NCI-H2196 treated with DMSO at 0.1 percent for 48 hours (cell line): ENCODE results near the gene IL17D.
"Not testable (repeated sequence)": the region's sequence is repeated elsewhere in the genome, so short reads cannot be mapped to it uniquely, and the experiment has no call there.

Source experiments
- DNase-seq: peaks from one replicate; lab custom pipeline; 2025; ENCODE audit not compliant: unreplicated experiment; lab: John Stamatoyannopoulos, UW

IL17D gene

DNA sequence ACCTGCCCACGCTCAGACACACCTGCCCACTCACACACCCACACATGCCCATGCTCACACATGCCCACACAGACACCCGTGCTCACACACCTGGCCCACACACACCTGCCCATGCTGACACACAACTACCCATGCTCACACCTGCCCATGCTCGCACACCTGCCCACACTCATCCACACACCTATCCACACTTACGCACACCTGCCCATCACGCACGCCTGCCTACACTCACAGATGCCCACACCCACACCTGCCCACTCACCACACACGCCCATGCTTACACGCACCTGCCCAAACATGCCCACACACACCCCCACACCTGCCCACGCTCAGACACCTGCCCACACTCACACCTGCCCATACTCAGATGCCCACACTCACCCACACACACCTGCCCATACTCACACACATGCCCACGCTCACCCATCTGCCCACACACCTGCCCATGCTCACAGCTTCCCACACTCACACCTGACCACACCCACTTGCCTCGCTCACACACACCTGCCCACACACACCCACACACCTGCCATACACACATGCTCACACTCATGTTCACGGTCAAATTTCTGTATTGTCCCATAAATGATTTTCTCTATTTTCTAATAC, 15.6 kb downstream of the IL17D start:
- no peak for DNase-seq

DNA sequence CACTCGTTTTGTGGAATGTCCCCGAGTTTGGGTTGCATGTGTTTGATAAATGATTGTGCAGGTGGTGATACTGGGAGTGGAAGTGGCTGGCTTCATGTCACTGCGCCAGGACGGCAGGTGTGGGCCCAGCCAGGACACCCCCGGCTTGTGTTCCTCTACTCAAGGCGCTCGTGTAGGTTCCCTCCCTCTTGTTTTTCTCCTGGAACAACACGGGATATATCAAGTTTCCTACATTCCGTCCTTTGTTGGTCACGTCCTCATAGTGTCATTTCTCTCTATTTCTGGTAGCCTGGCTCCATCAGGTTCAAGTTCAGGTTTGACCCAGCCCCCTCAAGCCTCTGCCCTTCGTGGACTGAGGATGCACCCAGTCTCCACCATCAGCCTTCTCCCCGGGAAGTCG, 16.3 kb downstream of the IL17D start:
- no peak for DNase-seq

DNA sequence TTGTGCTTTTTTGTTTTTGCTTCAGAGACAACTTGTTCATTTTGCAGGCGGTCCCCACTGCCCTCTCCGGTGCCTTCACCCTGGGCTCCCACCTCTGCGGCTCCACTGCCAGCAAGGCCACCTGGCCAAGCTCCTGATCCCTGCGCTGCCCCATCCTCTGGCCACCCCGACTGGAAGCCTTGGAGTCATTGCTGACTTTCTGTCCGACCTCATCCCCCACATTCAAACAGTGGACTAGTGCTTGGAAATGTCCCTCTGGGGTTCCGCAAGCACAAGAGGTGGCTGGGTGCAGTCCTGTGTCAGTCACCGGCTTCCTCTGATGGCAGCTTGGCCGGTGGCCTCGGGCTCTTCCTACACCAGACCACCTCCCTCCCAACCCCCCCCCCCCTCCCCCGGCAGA, 17.0 kb downstream of the IL17D start:
- no peak for DNase-seq

DNA sequence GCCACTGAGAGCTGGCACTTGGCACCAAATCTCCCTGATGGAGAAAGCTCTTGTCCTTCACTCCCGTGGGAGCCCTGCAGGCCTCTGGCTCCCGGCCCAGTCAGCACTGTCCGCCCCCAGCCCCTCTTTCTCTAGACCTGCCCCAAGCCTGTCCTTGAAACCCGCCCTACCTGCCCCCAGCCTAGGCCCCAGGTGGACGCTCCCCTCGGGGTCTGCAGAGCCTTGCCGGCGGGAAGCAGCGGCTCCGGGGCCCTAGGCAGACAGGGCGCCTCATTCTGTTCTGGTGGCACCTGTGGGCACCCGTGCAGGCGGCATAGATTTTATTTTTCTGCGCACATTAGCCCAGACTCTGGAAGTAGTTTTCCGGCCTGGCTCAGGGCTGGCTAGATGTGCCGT, 17.6 kb downstream of the IL17D start:
- DNase-seq: no peak

- DNase-seq: no peak
Observed at GRCh38 chr13:20721454-20722357, 18.2 kb downstream of the IL17D start.

DNA sequence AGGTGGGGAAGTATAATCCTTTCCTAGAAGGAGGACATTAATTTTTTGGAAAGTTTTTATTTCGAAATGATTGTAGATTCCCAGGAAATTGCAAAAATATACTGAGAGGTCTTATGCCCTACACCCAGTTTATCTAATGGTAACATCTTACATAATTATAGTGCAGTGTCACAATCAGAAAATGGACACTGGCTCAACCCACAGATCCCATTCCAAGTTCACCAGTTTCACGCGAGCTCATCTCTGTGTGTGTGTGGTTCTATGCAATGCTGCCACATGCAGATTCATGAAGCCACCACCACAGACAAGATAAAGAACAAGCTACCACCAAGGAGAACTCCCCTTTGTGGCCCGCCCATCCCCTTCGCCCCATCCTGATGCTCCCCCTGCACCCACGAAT, 24.4 kb downstream of the IL17D start:
- no peak for DNase-seq

GRCh38 chr13:20728579-20729311, 25.2 kb downstream of the IL17D start:
- no peak for DNase-seq

DNA sequence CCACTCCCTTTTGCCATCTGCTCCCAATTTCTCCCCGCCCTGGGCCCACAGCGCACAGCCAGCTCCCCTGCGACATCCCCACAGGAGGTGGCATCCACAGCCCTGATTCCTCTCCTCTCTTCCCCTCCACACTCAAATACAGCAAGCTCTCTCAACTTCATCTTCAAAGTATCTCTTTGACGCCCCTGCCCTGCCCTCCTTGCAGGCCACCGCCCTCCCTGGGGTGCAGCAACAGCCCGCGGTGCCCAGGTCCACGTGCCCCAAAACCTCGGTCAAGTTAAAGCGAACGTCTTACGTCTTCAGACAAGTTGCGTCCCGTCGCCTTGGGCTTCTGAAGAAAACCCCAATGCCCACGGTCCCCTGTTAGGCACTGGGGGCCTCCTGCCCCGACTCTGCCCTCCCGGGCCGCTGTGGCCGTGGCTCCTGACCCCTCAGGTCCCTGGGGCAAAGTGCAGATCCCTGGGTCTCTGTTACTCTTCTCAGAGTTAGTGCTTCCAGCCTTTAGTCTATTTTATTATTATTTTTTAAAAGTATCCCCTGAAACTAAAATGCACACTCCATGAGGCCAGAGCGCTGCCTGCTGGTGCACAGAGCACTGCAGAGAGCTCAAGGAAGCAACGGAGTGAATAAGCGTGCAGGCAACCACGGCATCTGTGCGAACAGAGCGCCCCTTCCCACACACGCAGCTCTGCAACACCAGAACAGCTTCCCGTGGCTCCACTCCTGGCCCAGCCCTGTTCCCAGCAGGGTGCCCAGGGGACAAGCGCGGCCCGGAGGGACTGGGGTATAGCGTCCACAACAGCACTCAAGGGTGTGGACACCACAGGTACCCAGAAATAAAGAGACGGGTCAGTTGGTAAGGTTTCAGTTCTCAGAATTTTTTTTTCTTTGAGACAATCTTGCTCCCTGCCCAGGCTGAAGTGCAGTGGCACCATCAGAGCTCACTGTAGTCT, 26.4 kb downstream of the IL17D start:
- no peak for DNase-seq

GRCh38 chr13:20738616-20739015, 35.1 kb downstream of the IL17D start:
- DNase-seq: no peak

DNA sequence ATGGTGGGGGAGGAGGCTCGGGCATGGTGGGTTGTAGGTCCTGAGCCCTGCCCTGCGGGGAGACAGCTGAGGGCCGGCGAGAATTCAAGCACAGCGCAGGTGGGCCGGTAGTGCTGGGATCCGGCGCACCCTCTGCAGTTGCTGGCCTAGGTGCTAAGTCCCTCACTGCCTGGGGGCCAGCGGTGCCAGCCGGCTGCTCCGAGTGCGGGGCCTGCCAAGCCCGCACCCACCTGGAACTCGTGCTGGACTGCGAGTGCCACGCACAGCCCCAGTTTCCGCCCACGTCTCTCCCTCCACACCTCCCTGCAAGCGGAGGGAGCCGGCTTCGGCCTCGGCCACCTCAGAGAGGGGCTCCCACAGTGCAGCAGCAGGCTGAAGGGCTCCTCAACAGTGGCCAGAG, 36.5 kb downstream of the IL17D start:
- DNase-seq: no peak

GRCh38 chr13:20743830-20744404, 40.4 kb downstream of the IL17D start:
- DNase-seq: not testable (repeated sequence)

DNA sequence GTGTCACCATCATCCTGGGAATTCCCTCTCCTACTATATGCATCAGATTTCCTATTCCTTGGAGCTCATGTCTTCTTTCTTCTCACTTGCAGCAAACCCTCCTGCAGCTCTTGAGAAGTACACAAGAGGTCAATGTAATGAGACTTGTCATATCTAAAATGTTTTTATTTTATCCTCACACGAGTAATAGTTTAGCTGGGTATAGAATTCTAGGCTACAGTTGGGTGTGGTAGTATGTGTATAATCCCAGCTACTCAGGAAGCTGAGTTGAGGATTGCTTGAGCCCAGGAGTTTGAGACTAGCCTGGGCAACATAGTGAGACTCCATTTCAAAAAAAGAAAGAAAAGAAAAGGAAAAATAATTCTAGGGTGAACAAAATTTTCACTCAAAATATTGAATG, 45.9 kb downstream of the IL17D start:
- no peak for DNase-seq

DNA sequence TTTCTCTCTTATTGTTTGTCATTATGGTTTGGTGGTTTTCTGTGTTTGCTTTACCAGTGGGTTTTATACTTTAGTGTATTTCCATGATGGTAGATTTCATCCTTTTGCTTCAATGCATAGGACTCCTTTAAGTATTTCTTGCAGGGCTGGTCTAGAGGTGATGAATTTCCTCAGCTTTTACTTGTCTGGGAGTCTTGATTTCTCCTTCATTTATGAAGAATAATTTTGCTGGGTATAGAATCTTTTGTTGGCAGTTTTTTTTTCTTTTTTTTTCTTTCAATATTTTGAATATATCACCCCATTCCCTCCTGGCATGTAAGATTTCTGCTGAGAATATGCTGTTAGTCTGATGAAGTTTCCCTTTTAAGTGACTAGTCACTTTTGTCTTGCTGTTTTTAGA, 50.5 kb downstream of the IL17D start:
- no peak for DNase-seq

- no peak for DNase-seq
Observed at GRCh38 chr13:20760872-20761271, 57.4 kb downstream of the IL17D start.

DNA sequence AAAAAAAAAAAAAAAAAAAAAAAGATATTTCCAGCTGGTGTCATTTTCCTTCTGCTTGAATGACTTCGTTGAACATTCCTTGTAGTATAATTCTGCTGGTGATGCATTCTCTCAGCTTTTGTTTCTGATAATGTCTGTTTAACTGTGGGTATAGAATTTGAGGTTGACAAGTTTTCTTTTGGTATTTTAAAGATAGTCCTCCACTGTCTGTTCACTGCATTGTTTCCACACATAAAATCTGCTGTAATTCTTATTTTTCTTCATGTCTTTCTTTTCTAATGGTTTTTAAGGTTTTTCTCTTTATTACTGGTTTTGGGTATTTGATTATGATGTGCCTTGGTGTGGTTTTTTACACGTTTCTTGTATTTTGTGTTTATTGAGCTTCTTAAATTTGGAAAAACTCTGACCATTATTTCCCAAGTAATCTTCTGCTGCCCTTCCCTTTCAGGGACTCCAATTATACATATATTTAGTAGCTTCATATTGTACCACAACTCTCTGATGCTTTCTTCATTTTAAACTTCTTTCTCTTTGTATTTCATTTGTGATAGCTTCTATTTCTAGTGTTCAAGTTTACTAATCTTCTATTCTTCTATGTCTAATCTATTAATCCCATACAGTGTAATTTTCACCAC, 63.9 kb downstream of the IL17D start:
- DNase-seq: no peak

DNA sequence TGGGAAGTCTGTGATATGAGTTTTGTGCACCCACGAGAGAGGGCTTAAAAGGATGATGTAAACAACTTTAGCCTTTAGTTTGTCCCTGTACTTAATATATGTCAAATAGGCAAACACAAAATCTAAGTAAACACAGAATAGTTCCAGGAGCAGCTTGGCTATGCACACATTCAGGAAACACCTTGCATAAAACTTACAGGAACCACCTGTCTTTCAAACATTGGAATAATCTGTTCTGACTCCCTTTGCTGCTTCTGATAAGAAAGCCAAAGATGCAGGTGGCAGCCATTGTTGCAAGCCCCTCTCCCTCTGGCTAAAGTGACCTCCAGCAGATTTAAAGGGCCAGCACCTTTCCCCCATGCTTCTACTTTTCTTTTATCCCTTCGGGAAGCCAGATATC, 65.6 kb downstream of the IL17D start:
- no peak for DNase-seq

GRCh38 chr13:20769834-20770233, 66.3 kb downstream of the IL17D start:
- DNase-seq: no peak
